Thoracic aorta (tissue), 2 donors: ENCODE results near the gene VTN. TPM values are rescaled to one million over a fixed set of nuclear protein-coding genes. Genes with fewer than 3 reads are reported as not detected.

Source experiments
- ATAC-seq: fragments of 150-250 bp; one replicate; pipeline ENCODE4 v1.8.0; 2017; ENCODE audit warnings: low read depth; ENCODE audit not compliant: insufficient number of reproducible peaks, low FRiP score
- DNase-seq: peaks from one replicate; pipeline ENCODE4 v3.0.0-alpha.2; 2020; ENCODE audit warnings: low spot score
- H3K27ac ChIP-seq, 2 donors: fragments of 200-600 bp; sonication (generic); 1 replicate in 1 of 2; 2 replicates in 1 of 2; pipeline ENCODE4 v1.5.1; 2016; ENCODE audit warnings: mild to moderate bottlenecking in 2 of 2, moderate library complexity in 2 of 2
- H3K27me3 ChIP-seq: fragments of 200-600 bp; sonication (generic); replicated peaks from 2 replicates; pipeline ENCODE4 v1.6.0; 2016; ENCODE audit warnings: mild to moderate bottlenecking; ENCODE audit not compliant: insufficient read depth
- H3K36me3 ChIP-seq: fragments of 200-600 bp; sonication (generic); one replicate; pipeline ENCODE4 v1.5.1; 2016
- H3K4me1 ChIP-seq, 2 donors: fragments of 200-600 bp; sonication (generic); 1 replicate in 1 of 2; 2 replicates in 1 of 2; pipeline versions ENCODE4 v1.5.1 to v1.6.0; 2016; ENCODE audit warnings: low read depth in 2 of 2, mild to moderate bottlenecking in 1 of 2; ENCODE audit not compliant: control insufficient read depth in 1 of 2
- H3K4me3 ChIP-seq: fragments of 200-600 bp; sonication (generic); 2 replicates; pipeline ENCODE4 v1.5.1; 2016; ENCODE audit warnings: mild to moderate bottlenecking
- H3K9me3 ChIP-seq: fragments of 200-600 bp; sonication (generic); 2 replicates; pipeline ENCODE4 v1.5.1; 2016
- CTCF ChIP-seq: fragments of 200-600 bp; sonication (generic); IDR thresholded peaks from one replicate; pipeline ENCODE4 v1.5.1; 2019; ENCODE audit warnings: antibody characterized with exemption
- total RNA-seq, 2 donors: library from RNA; depleted of rRNA; stranded (reverse); fragments of >200 nt; gene quantifications; one replicate each; pipeline versions ENCODE4 v1.1.0 to v1.2.3, GENCODE V29; 2016

Gene VTN
- total RNA-seq, 2 donors from 2014 or later, result 1.1 to 3.1 TPM

GRCh38 chr17:28317966-28318758 is 51.9 kb downstream of the VTN start:
- no peak for TF ChIP-seq CTCF
- no peaks in the 10 kb centered on the region for H3K27me3 ChIP-seq
- peaks cover 9 to 14% of the 10 kb centered on the region in 2 donors for H3K4me1 ChIP-seq
- DNase-seq (no peak), ATAC-seq (no peak)
- no peak overlapping the region for H3K27ac ChIP-seq
- H3K4me3 ChIP-seq, result peak overlapping the region; percentile 74
- H3K36me3 ChIP-seq, result no peaks in the 10 kb centered on the region
- H3K9me3 ChIP-seq, result no peaks in the 10 kb centered on the region

Other genes starting within 250 kb of the VTN start
- gene TMEM97, start 51.1 kb downstream of the VTN start, total RNA-seq, result 1 to 10 TPM; 1.1 to 5.9 TPM
- 10 to 100 TPM; 37.4 to 38.4 TPM for gene IFT20, start 34.8 kb downstream of the VTN start, total RNA-seq
- gene TNFAIP1, start 34.5 kb downstream of the VTN start, total RNA-seq, result 10 to 100 TPM; 43.3 to 66.1 TPM
- 10 to 100 TPM; 54.9 to 68.2 TPM for gene POLDIP2, start 12.8 kb downstream of the VTN start, total RNA-seq
- gene SEBOX, start 5.1 kb downstream of the VTN start, total RNA-seq, result not detected
- gene SARM1, start 1.4 kb upstream of the VTN start, total RNA-seq, result 10 to 100 TPM; 19.5 to 24.1 TPM
- gene SLC46A1, start 35.9 kb upstream of the VTN start, total RNA-seq, result 10 to 100 TPM; 11.9 to 29.2 TPM
- gene SLC13A2, start 103.3 kb upstream of the VTN start, total RNA-seq, result not detected
- not detected for gene FOXN1, start 136.0 kb upstream of the VTN start, total RNA-seq
- 10 to 100 TPM; 27.8 to 34.9 TPM for gene UNC119, start 182.3 kb upstream of the VTN start, total RNA-seq
- 10 to 100 TPM; 39.1 to 63.1 TPM for gene PIGS, start 201.2 kb upstream of the VTN start, total RNA-seq
- 10 to 100 TPM; 43.3 to 43.7 TPM for gene ALDOC, start 206.6 kb upstream of the VTN start, total RNA-seq
- 1 to 10 TPM; 1.6 to 5.9 TPM for gene SPAG5, start 228.7 kb upstream of the VTN start, total RNA-seq
- gene RSKR, start 243.9 kb upstream of the VTN start, total RNA-seq, result 10 to 100 TPM in 1 of 2 donors, 1 to 10 TPM in 1; 8.0 to 11.8 TPM